A549 treated with CORT108297 at 1 μM for 4 hours (cell line): ENCODE results near the gene MRPL57. TPM values are rescaled to one million over a fixed set of nuclear protein-coding genes. Genes with fewer than 3 reads are reported as not detected.

Experiments
- total RNA-seq: library from RNA; stranded (reverse); fragments of 200-300 nt; extraction: Qiagen RNA extraction; gene quantifications from 5 replicates; pipeline ENCODE4 v1.2.3, GENCODE V29; 2022

Gene MRPL57
- total RNA-seq = 19.9 to 27.8 TPM (median 24.8 TPM) in 5 replicates

GRCh38 chr13:21176215-21176981, at the start of gene MRPL57, which contains the start of gene SKA3:
Gene MRPL57, plus strand, starts transcription at chr13:21176658. Its CDS starts 259 bp downstream, at chr13:21176917.
Gene SKA3, minus strand, starts transcription at chr13:21176552. Its CDS starts 75 bp downstream, at chr13:21176477.

Other genes with a start within 250 kb of the MRPL57 start
- 8.0 to 9.9 TPM (median 8.5 TPM) in 5 replicates for gene LATS2, start 115.1 kb upstream of the MRPL57 start, total RNA-seq
- 131 to 171 TPM (median 148 TPM) in 5 replicates for gene SAP18, start 36.5 kb upstream of the MRPL57 start, total RNA-seq
- gene SKA3, start 106 bp upstream of the MRPL57 start, total RNA-seq = 13.2 to 14.6 TPM (median 13.9 TPM) in 5 replicates